ENCODE results near the gene P4HTM. TPM values are rescaled to one million over a fixed set of nuclear protein-coding genes. Genes with fewer than 3 reads are reported as not detected.

Gene P4HTM
- total and polyA plus RNA-seq, 2 donors (not counting 3 experiments of a cell fraction or from before 2014, with no cell fraction given), result 23.0 to 32.7 TPM

DNA sequence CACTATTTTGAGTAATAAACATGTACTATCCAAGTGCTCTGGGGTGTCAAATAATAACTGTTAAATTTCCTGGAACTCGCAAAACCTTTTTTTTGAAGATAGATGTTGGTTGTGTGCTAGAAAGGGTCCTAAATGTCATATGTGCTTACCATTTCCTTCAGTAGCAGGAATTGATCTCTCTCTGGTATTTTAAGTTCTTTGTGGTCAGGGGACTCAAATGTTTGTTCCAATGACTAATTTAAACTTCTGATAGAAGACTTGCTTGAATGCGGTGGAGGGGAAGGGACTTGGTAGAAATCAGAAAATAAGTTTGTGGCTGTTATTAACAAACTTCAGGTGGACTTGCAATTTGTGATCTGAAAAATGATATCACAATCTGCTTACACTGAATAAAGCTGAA lies 44.6 kb upstream of the P4HTM start:
- H3K9ac ChIP-seq (replicated peaks; ENCODE audit: extremely low read depth, insufficient read depth, low read length), result no peak overlapping the region
- H3K4me2 ChIP-seq (ENCODE audit: insufficient read depth, low read length), result no peak overlapping the region
- peaks cover 0 to 2% of the 10 kb centered on the region in 2 experiments for H3K36me3 ChIP-seq (ENCODE audit: control insufficient read depth in 2 of 2, extremely low read depth in 1 of 2, insufficient read depth in 2 of 2, low read length in 2 of 2)
- POLR2A ChIA-PET, result no interaction called here
- H3K27me3 ChIP-seq (ENCODE audit: control insufficient read depth in 2 of 2, insufficient read depth in 2 of 2, low read length in 2 of 2), result no peaks in the 10 kb centered on the region
- intact Hi-C loops (cut with micrococcal nuclease) (no loop called here), dilution Hi-C loops (cut with MboI; ENCODE audit: extremely low pct_ligation_motif_present, low sequenced_read_pairs) (no loop called here)
- no peaks in the 10 kb centered on the region for H3K9me3 ChIP-seq (replicated peaks; ENCODE audit: control insufficient read depth, insufficient read depth, low read length)
- no peak overlapping the region for H3K4me3 ChIP-seq (replicated peaks in 1 of 3; ENCODE audit: insufficient read depth in 1 of 3, low read depth in 1 of 3, low read length in 3 of 3)
- BruUV-seq (replicated peaks), result no TSS peak
- H3K27ac ChIP-seq (ENCODE audit: insufficient read depth, low read depth, low read length), result no peak overlapping the region
- H3K79me2 ChIP-seq (ENCODE audit: control insufficient read depth, insufficient read depth, low read length), result peaks cover 35% of the 10 kb centered on the region
- H3K9me1 ChIP-seq (replicated peaks; ENCODE audit: control insufficient read depth, extremely low read depth, insufficient read depth, low read length), result no peaks in the 10 kb centered on the region
- DNase-seq (ENCODE audit: low read depth, low spot score), result no peak
- TF ChIP-seq MYC (IDR thresholded peaks at IDR 0.05; ENCODE audit: low read depth, low read length), result no peak
- H2AFZ ChIP-seq (ENCODE audit: low read depth, low read length), result no peak overlapping the region
- H4K20me1 ChIP-seq (replicated peaks; ENCODE audit: control insufficient read depth, extremely low read depth, insufficient read depth, low read length), result no peaks in the 10 kb centered on the region
- no peaks in the 10 kb centered on the region for H3K4me1 ChIP-seq (ENCODE audit: control insufficient read depth, extremely low read depth, insufficient read depth, low read length)
- CTCF ChIA-PET, result interaction anchor here (1.7 kb wide), 1 partner anchor 13 kb away, joined by 4 read pairs; no protein-coding TSS in a partner anchor
- FAIRE-seq, result no peak

DNA sequence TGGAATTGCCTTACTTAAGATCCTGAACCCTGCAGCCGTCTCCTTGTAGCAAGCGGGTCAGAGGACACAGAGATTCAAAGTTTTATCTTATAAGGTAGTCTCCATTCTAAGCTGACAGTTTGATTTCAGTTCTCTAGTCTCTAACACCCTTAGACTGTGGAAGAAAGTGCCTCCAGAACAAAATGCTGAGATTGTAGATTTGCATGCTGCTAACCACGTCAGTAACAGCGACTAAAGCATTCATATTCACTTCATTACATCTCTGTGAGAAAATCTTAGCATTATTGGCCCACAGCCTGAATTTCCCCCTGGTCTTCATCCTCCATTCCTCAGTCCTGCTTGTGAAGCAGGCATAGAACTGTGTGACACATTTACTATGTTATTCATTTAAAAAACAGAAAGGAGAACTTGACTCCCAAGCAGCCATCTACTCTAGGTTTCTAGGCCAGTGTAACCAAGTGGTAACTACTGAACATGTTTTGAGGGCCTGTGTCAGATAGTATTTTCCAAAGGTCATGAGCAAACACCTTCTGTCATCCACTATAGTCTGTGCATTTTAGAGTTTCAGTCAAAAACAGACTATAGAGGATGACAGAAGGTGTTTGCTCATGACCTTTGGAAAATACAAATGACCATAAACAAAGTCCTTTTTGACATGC lies 44.0 kb upstream of the P4HTM start:
- BruUV-seq (replicated peaks), result no TSS peak
- Histone ChIP-seq H3K27me3 (ENCODE audit: control insufficient read depth in 2 of 2, insufficient read depth in 2 of 2, low read length in 2 of 2) (no peaks in the 10 kb centered on the region), H3K9me1 (replicated peaks; ENCODE audit: control insufficient read depth, extremely low read depth, insufficient read depth, low read length) (no peaks in the 10 kb centered on the region), H3K27ac (ENCODE audit: insufficient read depth, low read depth, low read length) (no peak overlapping the region), H3K9me3 (replicated peaks; ENCODE audit: control insufficient read depth, insufficient read depth, low read length) (no peaks in the 10 kb centered on the region), H3K4me3 (replicated peaks in 1 of 3; ENCODE audit: insufficient read depth in 1 of 3, low read depth in 1 of 3, low read length in 3 of 3) (no peak overlapping the region), H3K9ac (replicated peaks; ENCODE audit: extremely low read depth, insufficient read depth, low read length) (no peak overlapping the region), H3K4me2 (ENCODE audit: insufficient read depth, low read length) (no peak overlapping the region), H3K79me2 (ENCODE audit: control insufficient read depth, insufficient read depth, low read length) (peaks cover 39% of the 10 kb centered on the region), H3K36me3 (ENCODE audit: control insufficient read depth in 2 of 2, extremely low read depth in 1 of 2, insufficient read depth in 2 of 2, low read length in 2 of 2) (peaks cover 0 to 2% of the 10 kb centered on the region in 2 experiments), H4K20me1 (replicated peaks; ENCODE audit: control insufficient read depth, extremely low read depth, insufficient read depth, low read length) (no peaks in the 10 kb centered on the region), H3K4me1 (ENCODE audit: control insufficient read depth, extremely low read depth, insufficient read depth, low read length) (no peaks in the 10 kb centered on the region), H2AFZ (ENCODE audit: low read depth, low read length) (no peak overlapping the region)
- ChIA-PET POLR2A (no interaction called here), CTCF (interaction anchor here (1.5 to 1.7 kb wide), 2 partner anchors 13 to 17 kb away, joined by 4 read pairs; no protein-coding TSS in a partner anchor)
- dilution Hi-C loops (cut with MboI; ENCODE audit: extremely low pct_ligation_motif_present, low sequenced_read_pairs) (no loop called here), intact Hi-C loops (cut with micrococcal nuclease) (no loop called here)
- FAIRE-seq (no peak), DNase-seq (ENCODE audit: low read depth, low spot score) (no peak)
- TF ChIP-seq POLR2A (IDR thresholded peaks at IDR 0.05; ENCODE audit: low read depth, low read length), result no peak
- no peak for TF ChIP-seq FOS (IDR thresholded peaks at IDR 0.05; ENCODE audit: borderline replicate concordance, insufficient read depth, low read length)
- TF ChIP-seq, protein P1, sequence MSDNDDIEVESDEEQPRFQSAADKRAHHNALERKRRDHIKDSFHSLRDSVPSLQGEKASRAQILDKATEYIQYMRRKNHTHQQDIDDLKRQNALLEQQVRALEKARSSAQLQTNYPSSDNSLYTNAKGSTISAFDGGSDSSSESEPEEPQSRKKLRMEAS (IDR thresholded peaks at IDR 0.05; ENCODE audit: insufficient read depth, insufficient read length), result no peak
- TF ChIP-seq MYC (IDR thresholded peaks at IDR 0.05; ENCODE audit: low read depth, low read length), result no peak
- no peak for TF ChIP-seq JUN (IDR thresholded peaks at IDR 0.05; ENCODE audit: borderline replicate concordance, insufficient read depth, insufficient read length, low read depth)
- TF ChIP-seq EZH2 (IDR thresholded peaks at IDR 0.05; ENCODE audit: borderline replicate concordance, low read depth, low read length, severe bottlenecking), result no peak
- TF ChIP-seq, protein P2, sequence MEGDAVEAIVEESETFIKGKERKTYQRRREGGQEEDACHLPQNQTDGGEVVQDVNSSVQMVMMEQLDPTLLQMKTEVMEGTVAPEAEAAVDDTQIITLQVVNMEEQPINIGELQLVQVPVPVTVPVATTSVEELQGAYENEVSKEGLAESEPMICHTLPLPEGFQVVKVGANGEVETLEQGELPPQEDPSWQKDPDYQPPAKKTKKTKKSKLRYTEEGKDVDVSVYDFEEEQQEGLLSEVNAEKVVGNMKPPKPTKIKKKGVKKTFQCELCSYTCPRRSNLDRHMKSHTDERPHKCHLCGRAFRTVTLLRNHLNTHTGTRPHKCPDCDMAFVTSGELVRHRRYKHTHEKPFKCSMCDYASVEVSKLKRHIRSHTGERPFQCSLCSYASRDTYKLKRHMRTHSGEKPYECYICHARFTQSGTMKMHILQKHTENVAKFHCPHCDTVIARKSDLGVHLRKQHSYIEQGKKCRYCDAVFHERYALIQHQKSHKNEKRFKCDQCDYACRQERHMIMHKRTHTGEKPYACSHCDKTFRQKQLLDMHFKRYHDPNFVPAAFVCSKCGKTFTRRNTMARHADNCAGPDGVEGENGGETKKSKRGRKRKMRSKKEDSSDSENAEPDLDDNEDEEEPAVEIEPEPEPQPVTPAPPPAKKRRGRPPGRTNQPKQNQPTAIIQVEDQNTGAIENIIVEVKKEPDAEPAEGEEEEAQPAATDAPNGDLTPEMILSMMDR (IDR thresholded peaks at IDR 0.05; ENCODE audit: extremely low read depth in 1 of 2, insufficient read depth in 1 of 2, low read depth in 1 of 2, low read length in 2 of 2), result no peak
- no peak for TF ChIP-seq POLR2AphosphoS5 (IDR thresholded peaks at IDR 0.05; ENCODE audit: insufficient read depth, low read depth, low read length)
- no peak for TF ChIP-seq GATA2 (IDR thresholded peaks at IDR 0.05; ENCODE audit: insufficient read depth, insufficient read length, low read depth, low read length)

Measured in endothelial cell of umbilical vein (primary cell).